ENCODE measurements around the gene MCF2L. TPM values are rescaled to one million over a fixed set of nuclear protein-coding genes. Genes with fewer than 3 reads are reported as not detected.

MCF2L gene
- total and polyA plus RNA-seq, 10 of the 15 experiments (the other 5 are each of a cell fraction or from before 2014, with no cell fraction given), result 0.06 to 1.1 (median 0.21) TPM; not detected in 2

DNA sequence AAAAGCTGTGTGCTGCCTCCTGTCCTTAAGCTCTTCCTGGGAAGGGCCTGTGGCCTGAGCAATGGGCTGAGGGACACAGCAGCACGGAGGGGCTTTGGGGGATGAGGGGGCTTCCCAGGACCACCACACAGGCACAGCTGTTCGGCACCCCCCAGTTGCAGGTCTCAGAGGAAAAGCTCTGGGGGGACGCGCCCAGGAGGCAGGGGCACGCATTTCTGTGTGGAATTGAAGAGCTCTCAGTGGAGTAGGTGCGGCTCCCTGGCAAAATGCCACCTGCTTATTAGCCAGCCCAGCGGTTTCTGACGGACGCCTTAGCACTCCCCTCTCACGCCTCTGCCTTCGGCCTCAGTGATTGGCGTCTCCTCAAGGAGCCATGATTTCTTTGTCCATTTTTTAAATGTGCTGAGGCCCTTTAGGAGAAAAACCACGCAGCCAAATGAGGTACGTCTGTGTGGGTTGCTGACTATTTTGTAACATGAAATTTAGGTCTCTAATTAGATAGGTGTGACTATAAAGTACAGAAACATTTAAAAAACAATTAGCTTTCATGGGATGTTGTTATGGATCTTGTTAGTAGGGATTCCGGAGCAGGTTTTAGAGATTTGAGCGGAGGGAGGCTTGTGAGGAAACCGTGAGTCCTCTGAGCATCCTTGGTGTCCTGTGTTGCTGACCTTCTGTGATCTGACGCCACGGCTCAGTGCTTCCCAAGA lies 4.0 kb downstream of the MCF2L start:
- no peak for ATAC-seq
- intact Hi-C loops (cut with micrococcal nuclease; ENCODE audit: unreplicated experiment) (no loop called here), in situ Hi-C loops (cut with MboI) (no loop called here)
- H4K20me1 ChIP-seq (ENCODE audit: control insufficient read depth, insufficient read depth), result no peaks in the 10 kb centered on the region
- DNase-seq (ENCODE audit: low read depth, low spot score), result no peak
- no peaks in the 10 kb centered on the region for H3K79me2 ChIP-seq (ENCODE audit: control insufficient read depth, insufficient read depth, low read length)
- 41% methylated on average over 19 of the region's 19 CpGs for WGBS (ENCODE audit: insufficient coverage, insufficient replicate concordance, low lambda C conversion rate, missing lambda C conversion rate)
- ChIA-PET RAD21 (ENCODE audit: unreplicated experiment) (no interaction called here), POLR2A (no interaction called here), CTCF (no interaction called here), SMC1A (ENCODE audit: uncharacterized antibody, unreplicated experiment) (no interaction called here)
- no peak overlapping the region for H3K9ac ChIP-seq (ENCODE audit: control insufficient read depth, insufficient read depth, low read length)
- no peaks in the 10 kb centered on the region for H3K36me3 ChIP-seq (ENCODE audit: control insufficient read depth in 2 of 2, insufficient read depth in 2 of 2, low read length in 1 of 2)
- no peak overlapping the region for H2AFZ ChIP-seq (ENCODE audit: control insufficient read depth, low read depth, low read length)
- no peak overlapping the region for H3K4me3 ChIP-seq
- no peak for TF ChIP-seq TAF1 (IDR thresholded peaks at IDR 0.05; ENCODE audit: borderline replicate concordance, low read depth, low read length)
- no peaks in the 10 kb centered on the region for H3K9me3 ChIP-seq (replicated peaks; ENCODE audit: control insufficient read depth, insufficient read depth, low read length)
- no peak for FAIRE-seq
- H3K27ac ChIP-seq (ENCODE audit: control insufficient read depth, insufficient read depth), result no peak overlapping the region
- H3K4me1 ChIP-seq (ENCODE audit: control insufficient read depth, insufficient read depth, low read length), result no peaks in the 10 kb centered on the region
- no peak overlapping the region for H3K4me2 ChIP-seq (ENCODE audit: control insufficient read depth, insufficient read depth)
- no peaks in the 10 kb centered on the region; a peak in 1 of 4 replicates for H3K27me3 ChIP-seq (replicated peaks in 1 of 2; ENCODE audit: control insufficient read depth in 2 of 2, insufficient read depth in 2 of 2, low read length in 1 of 2)
- no TSS peak for BruUV-seq (replicated peaks)

- DNase-seq (ENCODE audit: low read depth, low spot score), result no peak
- SMC1A ChIA-PET (ENCODE audit: uncharacterized antibody, unreplicated experiment), result no interaction called here
- Histone ChIP-seq H3K4me1 (ENCODE audit: control insufficient read depth, insufficient read depth, low read length) (no peaks in the 10 kb centered on the region), H3K4me3 (no peak overlapping the region), H3K27me3 (replicated peaks in 1 of 2; ENCODE audit: control insufficient read depth in 2 of 2, insufficient read depth in 2 of 2, low read length in 1 of 2) (no peaks in the 10 kb centered on the region), H3K27ac (ENCODE audit: control insufficient read depth, insufficient read depth) (no peak overlapping the region), H3K36me3 (ENCODE audit: control insufficient read depth in 2 of 2, insufficient read depth in 2 of 2, low read length in 1 of 2) (no peaks in the 10 kb centered on the region), H2AFZ (ENCODE audit: control insufficient read depth, low read depth, low read length) (no peak overlapping the region), H3K79me2 (ENCODE audit: control insufficient read depth, insufficient read depth, low read length) (no peaks in the 10 kb centered on the region), H3K9ac (ENCODE audit: control insufficient read depth, insufficient read depth, low read length) (no peak overlapping the region), H3K9me3 (replicated peaks; ENCODE audit: control insufficient read depth, insufficient read depth, low read length) (no peaks in the 10 kb centered on the region), H3K4me2 (ENCODE audit: control insufficient read depth, insufficient read depth) (no peak overlapping the region), H4K20me1 (ENCODE audit: control insufficient read depth, insufficient read depth) (no peaks in the 10 kb centered on the region)
- intact Hi-C loops (cut with micrococcal nuclease; ENCODE audit: unreplicated experiment), result no loop called here
- POLR2A ChIA-PET, result no interaction called here
- no peak for FAIRE-seq
- ATAC-seq, result no peak
- no TSS peak for BruUV-seq (replicated peaks)
- CTCF ChIA-PET, result no interaction called here
- 65% methylated on average over 18 of the region's 18 CpGs for WGBS (ENCODE audit: insufficient coverage, insufficient replicate concordance, low lambda C conversion rate, missing lambda C conversion rate)
- RAD21 ChIA-PET (ENCODE audit: unreplicated experiment), result no interaction called here
- in situ Hi-C loops (cut with MboI), result no loop called here
- TF ChIP-seq, protein P1, sequence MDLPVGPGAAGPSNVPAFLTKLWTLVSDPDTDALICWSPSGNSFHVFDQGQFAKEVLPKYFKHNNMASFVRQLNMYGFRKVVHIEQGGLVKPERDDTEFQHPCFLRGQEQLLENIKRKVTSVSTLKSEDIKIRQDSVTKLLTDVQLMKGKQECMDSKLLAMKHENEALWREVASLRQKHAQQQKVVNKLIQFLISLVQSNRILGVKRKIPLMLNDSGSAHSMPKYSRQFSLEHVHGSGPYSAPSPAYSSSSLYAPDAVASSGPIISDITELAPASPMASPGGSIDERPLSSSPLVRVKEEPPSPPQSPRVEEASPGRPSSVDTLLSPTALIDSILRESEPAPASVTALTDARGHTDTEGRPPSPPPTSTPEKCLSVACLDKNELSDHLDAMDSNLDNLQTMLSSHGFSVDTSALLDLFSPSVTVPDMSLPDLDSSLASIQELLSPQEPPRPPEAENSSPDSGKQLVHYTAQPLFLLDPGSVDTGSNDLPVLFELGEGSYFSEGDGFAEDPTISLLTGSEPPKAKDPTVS (IDR thresholded peaks at IDR 0.05; ENCODE audit: low read depth, low read length), result no peak
- TF ChIP-seq HDAC6 (IDR thresholded peaks at IDR 0.05; ENCODE audit: unreplicated experiment), result no peak
- TF ChIP-seq BHLHE40 (IDR thresholded peaks at IDR 0.05; ENCODE audit: borderline replicate concordance in 1 of 2, low read depth in 2 of 2, low read length in 1 of 2), result no peak
- TF ChIP-seq SUPT20H (IDR thresholded peaks at IDR 0.05; ENCODE audit: borderline replicate concordance, control insufficient read depth, low read depth, low read length), result no peak
- TF ChIP-seq SP1 (IDR thresholded peaks at IDR 0.05; ENCODE audit: low read depth, low read length), result no peak
- no peak for TF ChIP-seq MAX (IDR thresholded peaks at IDR 0.05; ENCODE audit: low read depth, low read length)
- no peak for TF ChIP-seq FOXM1 (IDR thresholded peaks at IDR 0.05; ENCODE audit: low read depth, low read length)
- TF ChIP-seq SPI1 (IDR thresholded peaks at IDR 0.05; ENCODE audit: borderline replicate concordance, insufficient read depth, low read depth, low read length), result no peak
- no peak for TF ChIP-seq POU2F2 (IDR thresholded peaks at IDR 0.05; ENCODE audit: borderline replicate concordance, low read depth, low read length)
- TF ChIP-seq RCOR1 (conservative IDR thresholded peaks at IDR 0.05; ENCODE audit: low read depth, low read length), result no peak
- TF ChIP-seq NFYB (IDR thresholded peaks at IDR 0.05; ENCODE audit: insufficient read depth, low read depth, low read length), result no peak
- no peak for TF ChIP-seq MTA3 (IDR thresholded peaks at IDR 0.05; ENCODE audit: borderline replicate concordance, low read length)
- no peak for TF ChIP-seq RUNX3 (IDR thresholded peaks at IDR 0.05; ENCODE audit: low read length)
Measured at GRCh38 chr13:112973577-112973951, 4.5 kb downstream of the MCF2L start.
